ENCODE results near the gene SCN4A.

GRCh38 chr17:64008830-64009229, 36.1 kb upstream of the SCN4A start:
- TF ChIP-seq SMARCE1 (IDR thresholded peaks at IDR 0.05; ENCODE audit: borderline replicate concordance) (no peak), NFRKB (IDR thresholded peaks at IDR 0.05) (no peak), POLR2AphosphoS2 (IDR thresholded peaks at IDR 0.05; ENCODE audit: low read depth, low read length) (no peak)
- TF ChIP-seq, protein P1, sequence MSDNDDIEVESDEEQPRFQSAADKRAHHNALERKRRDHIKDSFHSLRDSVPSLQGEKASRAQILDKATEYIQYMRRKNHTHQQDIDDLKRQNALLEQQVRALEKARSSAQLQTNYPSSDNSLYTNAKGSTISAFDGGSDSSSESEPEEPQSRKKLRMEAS (IDR thresholded peaks at IDR 0.05) = no peak

Data from HepG2 (cell line).